GM12872 (cell line): ENCODE data around the gene MAP2K5.

Source experiments
- CTCF ChIP-seq: IDR thresholded peaks from 3 replicates; pipeline ENCODE4 v1.5.1; 2011; ENCODE audit warnings: low read depth, mild to moderate bottlenecking, low read length, moderate library complexity; ENCODE audit not compliant: insufficient read depth

Gene MAP2K5

GRCh38 chr15:67722030-67722817, 179.7 kb downstream of the MAP2K5 start:
- no peak for TF ChIP-seq CTCF

GRCh38 chr15:67723294-67724024, 181.0 kb downstream of the MAP2K5 start:
- no peak for TF ChIP-seq CTCF

GRCh38 chr15:67724691-67725375, 182.3 kb downstream of the MAP2K5 start:
- no peak for TF ChIP-seq CTCF

GRCh38 chr15:67730135-67730534, 187.6 kb downstream of the MAP2K5 start:
- no peak for TF ChIP-seq CTCF

- TF ChIP-seq CTCF: no peak
Measured at GRCh38 chr15:67731112-67731721, 188.7 kb downstream of the MAP2K5 start.

GRCh38 chr15:67732164-67732563, 189.7 kb downstream of the MAP2K5 start:
- no peak for TF ChIP-seq CTCF
